KMS-11 (cell line): ENCODE results near the gene LGALS3BP.

Experiments
- H2AFZ ChIP-seq: fragments of 200-600 bp; sonication (generic); 2 replicates; pipeline ENCODE4 v1.6.1; 2016; ENCODE audit warnings: antibody characterized with exemption, mixed run types, low read depth
- H3K27ac ChIP-seq: fragments of 200-600 bp; sonication (generic); 2 replicates; pipeline ENCODE4 v1.6.1; 2016; ENCODE audit warnings: mild to moderate bottlenecking, mixed run types
- H3K27me3 ChIP-seq: fragments of 200-600 bp; sonication (generic); 2 replicates; pipeline ENCODE4 v1.6.1; 2017; ENCODE audit warnings: mild to moderate bottlenecking, low read depth, mixed run types, moderate library complexity; ENCODE audit not compliant: insufficient read depth
- H3K36me3 ChIP-seq: fragments of 200-600 bp; sonication (generic); 2 replicates; pipeline ENCODE4 v1.6.1; 2017; ENCODE audit warnings: mild to moderate bottlenecking, mixed run types; ENCODE audit not compliant: insufficient read depth
- H3K4me1 ChIP-seq: fragments of 200-600 bp; sonication (generic); 2 replicates; pipeline ENCODE4 v1.6.1; 2016; ENCODE audit warnings: mild to moderate bottlenecking, low read depth, mixed run types; ENCODE audit not compliant: poor library complexity, severe bottlenecking
- H3K4me2 ChIP-seq: fragments of 200-600 bp; sonication (generic); 2 replicates; pipeline ENCODE4 v1.7.0; 2016; ENCODE audit warnings: mild to moderate bottlenecking, mixed run types
- H3K4me3 ChIP-seq: fragments of 200-600 bp; sonication (generic); IDR thresholded peaks from 2 replicates; pipeline ENCODE4 v1.6.1; 2017; ENCODE audit warnings: low read depth, low read length, mixed read lengths; ENCODE audit not compliant: insufficient read depth
- H3K79me2 ChIP-seq: fragments of 200-600 bp; sonication (generic); 2 replicates; pipeline ENCODE4 v1.6.1; 2016; ENCODE audit warnings: low read depth, mixed run types; ENCODE audit not compliant: insufficient read depth
- H3K9ac ChIP-seq: fragments of 200-600 bp; sonication (generic); 2 replicates; pipeline ENCODE4 v1.6.1; 2016; ENCODE audit warnings: mild to moderate bottlenecking, mixed run types
- H4K20me1 ChIP-seq: fragments of 200-600 bp; sonication (generic); 2 replicates; pipeline ENCODE4 v1.6.1; 2016; ENCODE audit warnings: mild to moderate bottlenecking, mixed run types; ENCODE audit not compliant: insufficient read depth
- TF ChIP-seq, protein P1 (sequence below): fragments of 200-600 bp; sonication (generic); conservative IDR thresholded peaks from 2 replicates; pipeline ENCODE4 v1.6.1; 2017; ENCODE audit warnings: low read depth, mild to moderate bottlenecking, antibody characterized with exemption, low read length, moderate library complexity, mixed read lengths

The LGALS3BP gene

DNA sequence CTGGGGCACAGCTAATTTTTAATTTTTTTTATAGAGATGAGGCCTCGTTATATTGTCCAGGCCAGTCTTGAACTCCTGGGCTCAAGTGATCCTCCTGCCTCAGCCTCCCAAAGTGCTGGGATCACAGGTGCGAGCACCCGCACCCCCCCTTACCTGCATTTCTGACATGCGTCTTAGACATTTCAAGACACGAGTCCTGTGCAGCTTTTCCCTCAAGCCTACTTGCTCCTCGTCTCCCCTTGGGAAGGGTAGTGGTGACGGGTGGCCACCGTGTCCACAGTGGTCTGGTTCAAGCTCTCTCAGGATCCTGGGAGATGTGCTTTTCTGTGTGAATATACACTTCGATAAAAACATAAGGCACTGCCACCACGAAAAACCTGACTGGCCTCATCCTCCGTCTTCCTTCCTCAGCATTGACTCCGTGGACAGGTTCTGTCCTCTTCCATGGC, 20.2 kb upstream of the LGALS3BP start:
- H2AFZ ChIP-seq, result no peak overlapping the region
- H3K36me3 ChIP-seq, result peaks cover 9% of the 10 kb centered on the region; the same call in 1 of the 2 replicates
- peaks cover 22% of the 10 kb centered on the region; the same call in 1 of the 2 replicates for H3K79me2 ChIP-seq
- TF ChIP-seq, protein P1, sequence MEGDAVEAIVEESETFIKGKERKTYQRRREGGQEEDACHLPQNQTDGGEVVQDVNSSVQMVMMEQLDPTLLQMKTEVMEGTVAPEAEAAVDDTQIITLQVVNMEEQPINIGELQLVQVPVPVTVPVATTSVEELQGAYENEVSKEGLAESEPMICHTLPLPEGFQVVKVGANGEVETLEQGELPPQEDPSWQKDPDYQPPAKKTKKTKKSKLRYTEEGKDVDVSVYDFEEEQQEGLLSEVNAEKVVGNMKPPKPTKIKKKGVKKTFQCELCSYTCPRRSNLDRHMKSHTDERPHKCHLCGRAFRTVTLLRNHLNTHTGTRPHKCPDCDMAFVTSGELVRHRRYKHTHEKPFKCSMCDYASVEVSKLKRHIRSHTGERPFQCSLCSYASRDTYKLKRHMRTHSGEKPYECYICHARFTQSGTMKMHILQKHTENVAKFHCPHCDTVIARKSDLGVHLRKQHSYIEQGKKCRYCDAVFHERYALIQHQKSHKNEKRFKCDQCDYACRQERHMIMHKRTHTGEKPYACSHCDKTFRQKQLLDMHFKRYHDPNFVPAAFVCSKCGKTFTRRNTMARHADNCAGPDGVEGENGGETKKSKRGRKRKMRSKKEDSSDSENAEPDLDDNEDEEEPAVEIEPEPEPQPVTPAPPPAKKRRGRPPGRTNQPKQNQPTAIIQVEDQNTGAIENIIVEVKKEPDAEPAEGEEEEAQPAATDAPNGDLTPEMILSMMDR, result no peak
- H3K27ac ChIP-seq, result no peak overlapping the region
- no peaks in the 10 kb centered on the region for H3K4me1 ChIP-seq
- no peaks in the 10 kb centered on the region for H4K20me1 ChIP-seq
- no peak overlapping the region for H3K9ac ChIP-seq
- H3K27me3 ChIP-seq, result no peaks in the 10 kb centered on the region
- no peak overlapping the region for H3K4me2 ChIP-seq
- no peak overlapping the region for H3K4me3 ChIP-seq

- Histone ChIP-seq H3K4me3 (no peak overlapping the region), H3K79me2 (peaks cover 22% of the 10 kb centered on the region; the same call in 1 of the 2 replicates), H3K27ac (no peak overlapping the region), H3K27me3 (no peaks in the 10 kb centered on the region), H3K4me1 (no peaks in the 10 kb centered on the region), H3K9ac (no peak overlapping the region), H4K20me1 (no peaks in the 10 kb centered on the region), H3K4me2 (no peak overlapping the region), H2AFZ (no peak overlapping the region), H3K36me3 (peaks cover 9% of the 10 kb centered on the region; the same call in 1 of the 2 replicates)
- TF ChIP-seq, protein P1, result no peak
Observed at GRCh38 chr17:78999056-78999768, 19.5 kb upstream of the LGALS3BP start.

DNA sequence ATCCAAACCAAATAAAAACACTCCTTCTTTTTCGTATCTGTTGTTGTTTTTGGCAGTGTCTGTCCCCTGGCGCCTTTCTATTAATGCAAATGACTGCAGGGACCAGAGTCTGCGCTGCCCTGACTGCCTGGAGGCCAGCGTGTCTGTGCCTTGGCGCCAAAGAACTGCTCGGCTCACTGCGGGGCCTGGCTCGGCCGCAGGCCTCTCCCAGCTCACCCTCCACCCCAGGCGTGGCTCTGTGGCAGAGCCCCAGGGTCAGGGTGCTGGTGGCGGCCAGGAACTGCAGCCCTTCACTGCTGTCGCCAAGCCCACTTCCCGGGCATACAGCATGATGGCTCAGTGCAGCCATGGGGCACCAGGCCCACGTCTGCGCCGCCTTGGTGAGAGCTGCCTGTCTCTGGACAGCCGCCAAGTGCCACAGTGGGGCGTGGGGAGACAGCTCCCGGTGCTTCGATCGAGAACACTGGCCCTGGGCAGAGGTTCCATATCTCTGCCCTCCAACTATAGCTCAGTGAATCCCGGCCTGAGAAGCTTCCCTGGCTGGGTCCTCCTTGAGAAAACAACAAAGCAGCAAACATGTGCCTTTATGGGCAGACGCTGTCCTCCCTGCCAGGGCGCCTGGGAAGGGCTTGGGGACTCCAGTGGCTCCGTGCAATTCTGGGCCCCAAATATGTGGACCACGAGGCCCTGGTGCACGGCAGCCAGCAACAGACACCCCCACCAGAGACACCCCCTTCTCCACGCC, 18.8 kb upstream of the LGALS3BP start:
- no peak overlapping the region for H3K4me2 ChIP-seq
- peaks cover 22% of the 10 kb centered on the region; the same call in 1 of the 2 replicates for H3K79me2 ChIP-seq
- TF ChIP-seq, protein P1, result no peak
- no peaks in the 10 kb centered on the region for H3K27me3 ChIP-seq
- peaks cover 9% of the 10 kb centered on the region; the same call in 1 of the 2 replicates for H3K36me3 ChIP-seq
- no peaks in the 10 kb centered on the region for H3K4me1 ChIP-seq
- no peak overlapping the region for H3K4me3 ChIP-seq
- H3K27ac ChIP-seq, result no peak overlapping the region
- H4K20me1 ChIP-seq, result no peaks in the 10 kb centered on the region
- H3K9ac ChIP-seq, result no peak overlapping the region
- no peak overlapping the region for H2AFZ ChIP-seq

DNA sequence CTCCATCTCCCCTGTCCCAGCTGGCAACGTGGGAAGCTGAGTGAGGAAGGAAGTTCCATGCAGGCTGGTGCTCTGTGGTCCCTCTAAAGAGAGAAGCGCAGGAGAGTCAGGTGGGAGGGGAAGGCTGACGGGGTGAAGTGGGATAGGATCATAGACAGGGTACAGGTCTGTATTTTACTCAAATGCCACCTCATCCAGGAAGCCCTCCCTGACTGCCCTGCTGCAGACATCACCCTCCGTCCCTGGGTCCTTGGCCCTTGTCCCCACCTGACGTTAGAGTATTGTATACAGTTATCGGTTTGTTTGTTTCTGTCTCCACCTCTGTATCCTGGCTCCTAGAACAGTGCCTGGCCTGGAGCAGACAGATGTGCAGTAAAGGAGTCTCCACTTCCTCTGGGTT, 18.2 kb upstream of the LGALS3BP start:
- Histone ChIP-seq H3K4me1 (no peaks in the 10 kb centered on the region), H3K27ac (no peak overlapping the region), H3K4me3 (no peak overlapping the region), H3K27me3 (no peaks in the 10 kb centered on the region), H3K4me2 (no peak overlapping the region), H4K20me1 (no peaks in the 10 kb centered on the region), H2AFZ (no peak overlapping the region), H3K79me2 (peaks cover 18% of the 10 kb centered on the region; the same call in 1 of the 2 replicates), H3K36me3 (peaks cover 9% of the 10 kb centered on the region; the same call in 1 of the 2 replicates), H3K9ac (no peak overlapping the region)
- TF ChIP-seq, protein P1, result no peak
